ENCODE results near the gene RETREG3.

DNA sequence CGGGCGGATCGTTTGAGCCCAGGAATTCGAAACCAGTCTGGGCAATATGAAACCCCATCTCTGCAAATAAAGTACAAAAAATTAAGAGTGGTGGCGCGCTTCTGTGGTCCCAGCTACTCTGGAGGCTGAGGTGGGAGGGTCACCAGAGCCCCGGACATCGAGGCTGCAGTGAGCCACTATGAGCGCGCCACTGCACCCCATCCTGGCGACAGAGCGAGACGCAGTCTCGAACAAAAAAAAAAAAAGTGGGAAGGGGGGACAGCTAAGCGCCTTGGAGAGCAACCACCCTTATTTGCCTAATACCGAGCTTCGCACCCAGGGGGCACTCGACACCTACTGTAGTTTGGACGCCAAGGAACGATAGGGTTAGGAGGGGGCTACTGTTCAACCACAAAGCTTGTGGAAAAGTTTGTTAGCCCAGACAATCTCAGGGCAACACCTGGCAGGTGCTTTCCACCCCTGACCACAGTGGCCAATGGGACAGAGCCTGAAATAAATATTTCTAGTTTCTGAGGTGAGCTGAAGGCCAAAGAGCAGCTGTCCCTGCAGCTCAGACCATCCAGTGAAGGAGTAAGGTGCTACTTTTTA, 30.8 kb downstream of the RETREG3 start:
- no peak; the same call in 1 of the 2 replicates for TF ChIP-seq POLR2A (IDR thresholded peaks at IDR 0.05; ENCODE audit: low read depth, low read length)
- no peak for TF ChIP-seq POLR2AphosphoS5 (IDR thresholded peaks at IDR 0.05; ENCODE audit: low read depth, low read length)
- TF ChIP-seq TAF1 (IDR thresholded peaks at IDR 0.05; ENCODE audit: borderline replicate concordance, low read depth, low read length) = no peak
